RWPE2 (cell line): Measurements from ENCODE around the gene TLL2.

Experiments
- ATAC-seq: fragments of 200-7000 bp; cut with Tn5 transposase; 3 replicates; pipeline ENCODE4 v1.9.1; 2021; ENCODE audit warnings: low read depth
- DNase-seq: peaks from one replicate; pipeline ENCODE4 v3.0.0-alpha.2; 2020; ENCODE audit warnings: low spot score
- H3K27ac ChIP-seq: fragments of 450-650 bp; 2 replicates; pipeline ENCODE4 v1.5.1; 2017; ENCODE audit warnings: mild to moderate bottlenecking; ENCODE audit not compliant: poor library complexity, severe bottlenecking
- H3K27me3 ChIP-seq: fragments of 250-450 bp; sonication (Bioruptor Pico); 2 replicates; pipeline ENCODE4 v1.5.1; 2021; ENCODE audit warnings: mild to moderate bottlenecking, moderate library complexity; ENCODE audit not compliant: insufficient read depth, poor library complexity, severe bottlenecking
- H3K36me3 ChIP-seq: fragments of 250-450 bp; sonication (Bioruptor Pico); 2 replicates; pipeline ENCODE4 v1.5.1; 2020; ENCODE audit warnings: low read depth, mild to moderate bottlenecking, moderate library complexity
- H3K4me1 ChIP-seq: fragments of 250-450 bp; sonication (Bioruptor Pico); 2 replicates; pipeline ENCODE4 v1.5.1; 2021; ENCODE audit warnings: mild to moderate bottlenecking, moderate library complexity; ENCODE audit not compliant: insufficient read depth, poor library complexity, severe bottlenecking
- H3K4me3 ChIP-seq: fragments of 250-450 bp; sonication (Bioruptor Pico); 2 replicates; pipeline ENCODE4 v1.5.1; 2021; ENCODE audit warnings: mild to moderate bottlenecking, moderate library complexity; ENCODE audit not compliant: severe bottlenecking
- H3K9me3 ChIP-seq: fragments of 250-450 bp; sonication (Bioruptor Pico); 2 replicates; pipeline ENCODE4 v1.5.1; 2021; ENCODE audit warnings: mild to moderate bottlenecking, moderate library complexity; ENCODE audit not compliant: severe bottlenecking
- TF ChIP-seq, protein P1 (sequence below): fragments of 450-650 bp; IDR thresholded peaks from one replicate; pipeline ENCODE4 v1.5.1; 2017; ENCODE audit warnings: mild to moderate bottlenecking, moderate library complexity; ENCODE audit not compliant: poor library complexity, severe bottlenecking

Gene TLL2

DNA sequence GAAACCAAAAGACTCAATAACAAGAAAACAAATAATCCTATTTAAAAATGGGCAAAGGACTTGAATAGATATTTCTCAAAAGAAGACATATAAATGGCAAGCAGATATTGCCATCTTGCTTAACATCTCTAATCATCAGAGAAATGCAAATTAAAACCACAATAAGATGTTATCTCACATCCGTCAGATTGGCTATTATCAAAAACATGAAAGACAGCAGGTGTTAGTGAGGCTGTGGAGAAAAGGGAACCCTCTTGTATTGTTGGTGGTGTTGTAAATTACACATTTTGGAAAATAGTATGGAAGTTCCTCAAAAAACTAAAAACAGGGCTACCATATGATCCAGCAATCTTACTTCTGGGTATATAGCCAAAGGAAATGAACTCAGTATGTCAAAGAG is 180.6 kb downstream of the TLL2 start:
- no peak overlapping the region for H3K4me3 ChIP-seq
- DNase-seq: no peak
- TF ChIP-seq, protein P1, sequence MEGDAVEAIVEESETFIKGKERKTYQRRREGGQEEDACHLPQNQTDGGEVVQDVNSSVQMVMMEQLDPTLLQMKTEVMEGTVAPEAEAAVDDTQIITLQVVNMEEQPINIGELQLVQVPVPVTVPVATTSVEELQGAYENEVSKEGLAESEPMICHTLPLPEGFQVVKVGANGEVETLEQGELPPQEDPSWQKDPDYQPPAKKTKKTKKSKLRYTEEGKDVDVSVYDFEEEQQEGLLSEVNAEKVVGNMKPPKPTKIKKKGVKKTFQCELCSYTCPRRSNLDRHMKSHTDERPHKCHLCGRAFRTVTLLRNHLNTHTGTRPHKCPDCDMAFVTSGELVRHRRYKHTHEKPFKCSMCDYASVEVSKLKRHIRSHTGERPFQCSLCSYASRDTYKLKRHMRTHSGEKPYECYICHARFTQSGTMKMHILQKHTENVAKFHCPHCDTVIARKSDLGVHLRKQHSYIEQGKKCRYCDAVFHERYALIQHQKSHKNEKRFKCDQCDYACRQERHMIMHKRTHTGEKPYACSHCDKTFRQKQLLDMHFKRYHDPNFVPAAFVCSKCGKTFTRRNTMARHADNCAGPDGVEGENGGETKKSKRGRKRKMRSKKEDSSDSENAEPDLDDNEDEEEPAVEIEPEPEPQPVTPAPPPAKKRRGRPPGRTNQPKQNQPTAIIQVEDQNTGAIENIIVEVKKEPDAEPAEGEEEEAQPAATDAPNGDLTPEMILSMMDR: no peak
- no peaks in the 10 kb centered on the region for H3K27me3 ChIP-seq
- H3K27ac ChIP-seq: no peak overlapping the region
- H3K4me1 ChIP-seq: no peaks in the 10 kb centered on the region
- H3K9me3 ChIP-seq: no peaks in the 10 kb centered on the region
- no peak for ATAC-seq
- no peaks in the 10 kb centered on the region for H3K36me3 ChIP-seq

DNA sequence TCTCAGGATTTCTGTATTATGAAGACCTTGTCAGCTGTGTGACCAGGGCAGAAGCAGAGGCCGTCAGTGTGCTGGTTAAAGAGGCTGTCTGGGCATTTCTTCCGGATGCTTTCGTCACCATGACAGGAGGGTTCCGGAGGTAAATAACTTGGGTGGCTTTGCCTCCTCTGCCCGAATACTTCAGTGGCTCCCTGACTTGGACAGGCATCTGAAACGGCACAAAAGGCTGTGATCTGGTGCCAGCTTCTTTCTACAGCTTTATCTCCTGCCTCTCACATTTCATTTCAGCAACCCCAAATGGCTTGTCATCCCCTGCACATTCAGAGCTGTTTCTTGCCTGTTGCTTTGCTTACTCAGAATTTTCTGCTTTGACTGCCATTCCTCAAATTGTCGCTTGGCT is 186.3 kb downstream of the TLL2 start:
- no peak overlapping the region for H3K27ac ChIP-seq
- TF ChIP-seq, protein P1: no peak
- ATAC-seq (no peak), DNase-seq (no peak)
- H3K9me3 ChIP-seq: no peaks in the 10 kb centered on the region
- H3K36me3 ChIP-seq: no peaks in the 10 kb centered on the region
- H3K4me1 ChIP-seq: no peaks in the 10 kb centered on the region
- peaks cover 19% of the 10 kb centered on the region for H3K27me3 ChIP-seq
- H3K4me3 ChIP-seq: no peak overlapping the region

DNA sequence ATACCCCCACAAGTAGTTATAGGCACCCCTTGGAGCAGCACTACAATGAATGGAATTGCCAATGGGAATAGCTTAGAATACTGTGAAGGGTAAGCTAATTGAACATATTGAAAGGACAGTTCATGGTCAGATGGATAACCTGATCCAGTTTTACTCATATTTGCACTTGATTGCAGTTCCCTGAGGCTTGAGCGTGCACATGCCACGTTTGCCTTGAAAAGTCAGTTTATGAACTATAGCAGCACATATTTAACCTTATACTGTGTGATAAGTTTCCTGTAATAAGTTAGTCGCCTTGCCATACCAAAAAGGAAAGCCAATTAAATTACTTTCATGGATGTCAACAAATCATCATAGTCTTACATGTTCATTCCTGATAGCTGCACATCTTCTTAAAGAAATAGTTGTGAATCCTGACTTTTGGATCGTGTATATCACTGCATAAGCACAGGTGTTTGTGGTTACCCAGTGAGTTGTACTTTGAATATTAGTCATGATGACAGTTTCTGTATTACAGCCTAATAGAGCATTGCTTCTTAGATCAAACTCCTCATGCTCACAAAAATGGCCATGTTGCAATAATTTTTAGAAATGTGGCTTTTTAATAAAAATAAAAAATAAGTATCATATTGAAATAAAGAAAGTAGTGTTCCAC is 187.9 kb downstream of the TLL2 start:
- H3K27me3 ChIP-seq: peaks cover 24% of the 10 kb centered on the region
- H3K36me3 ChIP-seq: no peaks in the 10 kb centered on the region
- H3K4me3 ChIP-seq: no peak overlapping the region
- DNase-seq (no peak), ATAC-seq (no peak)
- H3K9me3 ChIP-seq: no peaks in the 10 kb centered on the region
- no peaks in the 10 kb centered on the region for H3K4me1 ChIP-seq
- TF ChIP-seq, protein P1: no peak
- H3K27ac ChIP-seq: no peak overlapping the region

DNA sequence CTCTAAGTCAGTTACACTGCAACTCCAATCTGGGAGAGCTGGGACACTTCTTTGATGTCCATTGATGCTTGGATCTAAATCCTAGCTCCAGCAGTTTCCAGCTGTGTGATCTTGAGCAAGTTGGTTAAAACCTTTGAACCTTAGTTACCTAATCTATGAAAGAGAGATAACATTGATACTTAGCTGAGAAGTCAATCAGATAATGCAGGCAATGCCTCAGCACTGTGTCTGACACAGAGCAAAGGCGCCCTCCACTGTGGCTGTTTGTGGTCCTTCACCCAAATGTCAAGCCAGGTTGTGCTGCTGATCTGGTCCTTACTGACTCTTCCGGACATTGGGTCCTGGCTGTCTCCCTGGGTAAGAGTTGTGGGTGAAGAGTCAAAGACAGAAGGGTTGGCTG is 189.3 kb downstream of the TLL2 start:
- ATAC-seq (no peak), DNase-seq (no peak)
- TF ChIP-seq, protein P1: no peak
- H3K4me1 ChIP-seq: no peaks in the 10 kb centered on the region
- peaks cover 24% of the 10 kb centered on the region for H3K27me3 ChIP-seq
- H3K36me3 ChIP-seq: no peaks in the 10 kb centered on the region
- no peak overlapping the region for H3K27ac ChIP-seq
- no peaks in the 10 kb centered on the region for H3K9me3 ChIP-seq
- no peak overlapping the region for H3K4me3 ChIP-seq

DNA sequence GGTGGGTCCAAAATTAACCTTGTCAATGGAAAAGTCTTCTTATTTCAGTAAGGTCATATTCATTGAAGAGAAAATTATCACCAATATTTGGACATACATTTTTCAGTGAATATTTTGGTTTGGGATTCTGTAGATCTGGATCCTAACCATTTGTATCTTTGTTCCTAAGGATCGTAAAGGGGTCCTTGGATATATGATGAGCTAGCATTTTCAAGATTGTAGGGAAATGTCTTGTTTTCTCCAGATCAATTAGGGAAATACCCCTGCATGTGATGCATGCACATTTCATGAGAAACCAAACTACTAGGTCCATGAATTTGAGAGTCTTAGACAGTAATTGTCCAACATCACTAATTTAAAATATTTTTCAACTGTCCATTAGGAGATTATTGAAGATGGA is 191.5 kb downstream of the TLL2 start:
- Histone ChIP-seq H3K27me3 (peaks cover 24% of the 10 kb centered on the region), H3K27ac (no peak overlapping the region), H3K4me3 (no peak overlapping the region), H3K4me1 (no peaks in the 10 kb centered on the region), H3K9me3 (no peaks in the 10 kb centered on the region), H3K36me3 (no peaks in the 10 kb centered on the region)
- TF ChIP-seq, protein P1: no peak
- DNase-seq (no peak), ATAC-seq (no peak)
